Measurements from ENCODE around the gene ARL14EP. TPM values are rescaled to one million over a fixed set of nuclear protein-coding genes. Genes with fewer than 3 reads are reported as not detected.

The ARL14EP gene
- total RNA-seq, 1 experiment from 2014 or later = 22.1 TPM

GRCh38 chr11:30279796-30280195 lies 43.1 kb upstream of the ARL14EP start:
- no TSS peak for BruUV-seq (replicated peaks)
- Histone ChIP-seq H3K27me3 (ENCODE audit: control insufficient read depth, insufficient read depth, low read length) (no peaks in the 10 kb centered on the region), H3K36me3 (ENCODE audit: control insufficient read depth, insufficient read depth, low read length) (no peaks in the 10 kb centered on the region), H3K9me3 (ENCODE audit: control insufficient read depth, insufficient read depth, low read depth, low read length) (no peaks in the 10 kb centered on the region), H3K27ac (ENCODE audit: low read length) (no peak overlapping the region), H3K4me3 (ENCODE audit: low read depth in 2 of 2, low read length in 2 of 2) (no peak overlapping the region), H3K4me1 (ENCODE audit: control insufficient read depth, insufficient read depth, low read length) (no peaks in the 10 kb centered on the region)
- intact Hi-C loops (cut with micrococcal nuclease; ENCODE audit: unreplicated experiment) = no loop called here
- TF ChIP-seq TCF7L2 (IDR thresholded peaks at IDR 0.05; ENCODE audit: low read depth, low read length) = no peak
- TF ChIP-seq REST (IDR thresholded peaks at IDR 0.05; ENCODE audit: insufficient read depth in 1 of 2, low read depth in 2 of 2, low read length in 1 of 2) = no peak
- no peak for TF ChIP-seq SIN3A (IDR thresholded peaks at IDR 0.05; ENCODE audit: borderline replicate concordance, insufficient read depth, low read depth, low read length)
- TF ChIP-seq CTCF (IDR thresholded peaks at IDR 0.05) = no peak
- TF ChIP-seq POLR2AphosphoS5 (IDR thresholded peaks at IDR 0.05; ENCODE audit: low read depth, low read length) = no peak
- ATAC-seq = no peak
- DNase-seq (ENCODE audit: low read depth, low spot score) = no peak
- ChIA-PET POLR2A (no interaction called here), CTCF (no interaction called here)
- in situ Hi-C loops (cut with HindIII; ENCODE audit: low pct_unique_long_range_greater_than_20kb, low sequenced_read_pairs) = no loop called here

- in situ Hi-C loops (cut with HindIII; ENCODE audit: low pct_unique_long_range_greater_than_20kb, low sequenced_read_pairs) (no loop called here), intact Hi-C loops (cut with micrococcal nuclease; ENCODE audit: unreplicated experiment) (no loop called here)
- POLR2A ChIA-PET = no interaction called here
- H3K27me3 ChIP-seq (ENCODE audit: control insufficient read depth, insufficient read depth, low read length) = no peaks in the 10 kb centered on the region
- no peaks in the 10 kb centered on the region for H3K36me3 ChIP-seq (ENCODE audit: control insufficient read depth, insufficient read depth, low read length)
- no peak overlapping the region for H3K4me3 ChIP-seq (ENCODE audit: low read depth in 2 of 2, low read length in 2 of 2)
- ATAC-seq (no peak), DNase-seq (ENCODE audit: low read depth, low spot score) (no peak)
- no peak for TF ChIP-seq SIN3A (IDR thresholded peaks at IDR 0.05; ENCODE audit: borderline replicate concordance, insufficient read depth, low read depth, low read length)
- TF ChIP-seq REST (IDR thresholded peaks at IDR 0.05; ENCODE audit: insufficient read depth in 1 of 2, low read depth in 2 of 2, low read length in 1 of 2) = no peak
- TF ChIP-seq TCF7L2 (IDR thresholded peaks at IDR 0.05; ENCODE audit: low read depth, low read length) = no peak
- TF ChIP-seq POLR2AphosphoS5 (IDR thresholded peaks at IDR 0.05; ENCODE audit: low read depth, low read length) = no peak
- no peak for TF ChIP-seq CTCF (IDR thresholded peaks at IDR 0.05)
- CTCF ChIA-PET = no interaction called here
- H3K27ac ChIP-seq (ENCODE audit: low read length) = no peak overlapping the region
- no peaks in the 10 kb centered on the region for H3K9me3 ChIP-seq (ENCODE audit: control insufficient read depth, insufficient read depth, low read depth, low read length)
- no peaks in the 10 kb centered on the region for H3K4me1 ChIP-seq (ENCODE audit: control insufficient read depth, insufficient read depth, low read length)
- no TSS peak for BruUV-seq (replicated peaks)
These were observed 41.2 kb upstream of the ARL14EP start for GRCh38 chr11:30281476-30282288.

All from Panc1 (cell line).